Measurements from ENCODE around the gene KMT5C. TPM values are rescaled to one million over a fixed set of nuclear protein-coding genes. Genes with fewer than 3 reads are reported as not detected.

Gene KMT5C
- total RNA-seq (2022; extraction: Qiagen RNA extraction; ENCODE audit: low read depth), result 7.5 to 12.2 TPM (median 9.8 TPM) in 5 replicates

GRCh38 chr19:55339105-55339888 lies at the start of gene KMT5C:
Gene KMT5C, plus strand, starts transcription at chr19:55339876. Its CDS starts 2,061 bp downstream, at chr19:55341937.

GRCh38 chr19:55325172-55325571 lies 14.5 kb upstream of the KMT5C start, which contains the start of gene TMEM150B:
Gene TMEM150B, minus strand, starts transcription at chr19:55325341. Its CDS starts 4,305 bp downstream, at chr19:55321036.

GRCh38 chr19:55354698-55355212 lies 15.1 kb downstream of the KMT5C start, which contains the start of gene COX6B2:
Gene COX6B2, minus strand, starts transcription at chr19:55354719. Its CDS starts 198 bp downstream, at chr19:55354521.

GRCh38 chr19:55362990-55363716 lies 23.5 kb downstream of the KMT5C start, which contains the start of gene GARIN5B:
Gene GARIN5B, minus strand, starts transcription at chr19:55363260. Its CDS starts 194 bp downstream, at chr19:55363066.

GRCh38 chr19:55370305-55370988 lies 30.8 kb downstream of the KMT5C start, which contains the start of gene IL11:
Gene IL11, minus strand, starts transcription at chr19:55370463. Its CDS starts 153 bp downstream, at chr19:55370310.

GRCh38 chr19:55376241-55376933 lies 36.7 kb downstream of the KMT5C start, which contains the start of gene TMEM190:
Gene TMEM190, plus strand, starts transcription at chr19:55376826. Its CDS starts 28 bp downstream, at chr19:55376854.

GRCh38 chr19:55384131-55384919 lies 44.6 kb downstream of the KMT5C start, which contains the start of gene TMEM238:
Gene TMEM238, minus strand, starts transcription at chr19:55384292. Its CDS starts 33 bp downstream, at chr19:55384259.

GRCh38 chr19:55385724-55386492 lies 46.2 kb downstream of the KMT5C start, which contains the start of gene RPL28:
Gene RPL28, plus strand, starts transcription at chr19:55385932. Its CDS starts 426 bp downstream, at chr19:55386358.

Other genes with a start within 250 kb of the KMT5C start
- 57.3 to 91.8 TPM (median 81.7 TPM) in 5 replicates for gene PPP1R12C, start 222.2 kb upstream of the KMT5C start, total RNA-seq (2022; extraction: Qiagen RNA extraction; ENCODE audit: low read depth)
- gene TNNT1, start 190.7 kb upstream of the KMT5C start, total RNA-seq (2022; extraction: Qiagen RNA extraction; ENCODE audit: low read depth), result 116 to 141 TPM (median 128 TPM) in 5 replicates
- 7.0 to 9.0 TPM (median 8.4 TPM) in 5 replicates for gene TNNI3, start 182.1 kb upstream of the KMT5C start, total RNA-seq (2022; extraction: Qiagen RNA extraction; ENCODE audit: low read depth)
- gene DNAAF3, start 173.3 kb upstream of the KMT5C start, total RNA-seq (2022; extraction: Qiagen RNA extraction; ENCODE audit: low read depth), result 5.6 to 6.5 TPM (median 6.0 TPM) in 5 replicates
- 2.5 to 5.1 TPM (median 3.9 TPM) in 5 replicates for gene SYT5, start 159.6 kb upstream of the KMT5C start, total RNA-seq (2022; extraction: Qiagen RNA extraction; ENCODE audit: low read depth)
- 3.7 to 7.4 TPM (median 4.9 TPM) in 5 replicates for gene PTPRH, start 130.4 kb upstream of the KMT5C start, total RNA-seq (2022; extraction: Qiagen RNA extraction; ENCODE audit: low read depth)
- gene TMEM86B, start 111.1 kb upstream of the KMT5C start, total RNA-seq (2022; extraction: Qiagen RNA extraction; ENCODE audit: low read depth), result 3.2 to 7.0 TPM (median 4.7 TPM) in 5 replicates
- gene PPP6R1, start 80.9 kb upstream of the KMT5C start, total RNA-seq (2022; extraction: Qiagen RNA extraction; ENCODE audit: low read depth), result 93.5 to 137 TPM (median 122 TPM) in 5 replicates
- gene HSPBP1, start 59.8 kb upstream of the KMT5C start, total RNA-seq (2022; extraction: Qiagen RNA extraction; ENCODE audit: low read depth), result 118 to 148 TPM (median 139 TPM) in 5 replicates
- gene BRSK1, start 55.9 kb upstream of the KMT5C start, total RNA-seq (2022; extraction: Qiagen RNA extraction; ENCODE audit: low read depth), result 3.4 to 5.4 TPM (median 4.8 TPM) in 5 replicates
- not detected in 5 replicates for gene TMEM150B, start 14.5 kb upstream of the KMT5C start, total RNA-seq (2022; extraction: Qiagen RNA extraction; ENCODE audit: low read depth)
- 0.93 to 1.6 TPM (median 1.0 TPM) in 5 replicates for gene COX6B2, start 14.8 kb downstream of the KMT5C start, total RNA-seq (2022; extraction: Qiagen RNA extraction; ENCODE audit: low read depth)
- 0.11 to 0.24 TPM (median 0.18 TPM) in 5 replicates for gene GARIN5B, start 23.4 kb downstream of the KMT5C start, total RNA-seq (2022; extraction: Qiagen RNA extraction; ENCODE audit: low read depth)
- 80.6 to 115 TPM (median 100 TPM) in 5 replicates for gene IL11, start 30.6 kb downstream of the KMT5C start, total RNA-seq (2022; extraction: Qiagen RNA extraction; ENCODE audit: low read depth)
- gene TMEM190, start 37.0 kb downstream of the KMT5C start, total RNA-seq (2022; extraction: Qiagen RNA extraction; ENCODE audit: low read depth), result 1.2 to 3.3 TPM (median 2.2 TPM) in 5 replicates
- 2.3 to 10.5 TPM (median 6.4 TPM) in 5 replicates for gene TMEM238, start 44.4 kb downstream of the KMT5C start, total RNA-seq (2022; extraction: Qiagen RNA extraction; ENCODE audit: low read depth)
- gene RPL28, start 46.1 kb downstream of the KMT5C start, total RNA-seq (2022; extraction: Qiagen RNA extraction; ENCODE audit: low read depth), result 2,493 to 3,190 TPM (median 2,735 TPM) in 5 replicates
- gene UBE2S, start 67.9 kb downstream of the KMT5C start, total RNA-seq (2022; extraction: Qiagen RNA extraction; ENCODE audit: low read depth), result 269 to 476 TPM (median 433 TPM) in 5 replicates
- gene SHISA7, start 103.4 kb downstream of the KMT5C start, total RNA-seq (2022; extraction: Qiagen RNA extraction; ENCODE audit: low read depth), result 0.01 TPM in 1 of 5 replicates, not detected in the others
- 54.0 to 64.5 TPM (median 63.3 TPM) in 5 replicates for gene ISOC2, start 121.8 kb downstream of the KMT5C start, total RNA-seq (2022; extraction: Qiagen RNA extraction; ENCODE audit: low read depth)
- not detected in 5 replicates for gene C19orf85, start 124.9 kb downstream of the KMT5C start, total RNA-seq (2022; extraction: Qiagen RNA extraction; ENCODE audit: low read depth)
- 3.7 to 10.2 TPM (median 6.9 TPM) in 5 replicates for gene ZNF628, start 136.7 kb downstream of the KMT5C start, total RNA-seq (2022; extraction: Qiagen RNA extraction; ENCODE audit: low read depth)
- gene NAT14, start 145.3 kb downstream of the KMT5C start, total RNA-seq (2022; extraction: Qiagen RNA extraction; ENCODE audit: low read depth), result 38.9 to 58.1 TPM (median 52.3 TPM) in 5 replicates
- gene SSC5D, start 148.6 kb downstream of the KMT5C start, total RNA-seq (2022; extraction: Qiagen RNA extraction; ENCODE audit: low read depth), result 0.57 to 1.6 TPM (median 0.99 TPM) in 5 replicates
- gene SBK2, start 197.3 kb downstream of the KMT5C start, total RNA-seq (2022; extraction: Qiagen RNA extraction; ENCODE audit: low read depth), result 2.0 to 2.9 TPM (median 2.2 TPM) in 5 replicates
- gene SBK3, start 205.7 kb downstream of the KMT5C start, total RNA-seq (2022; extraction: Qiagen RNA extraction; ENCODE audit: low read depth), result 1.7 to 2.4 TPM (median 2.2 TPM) in 5 replicates
- gene ZNF579, start 241.0 kb downstream of the KMT5C start, total RNA-seq (2022; extraction: Qiagen RNA extraction; ENCODE audit: low read depth), result 14.6 to 28.1 TPM (median 24.1 TPM) in 5 replicates

Measured in A549 treated with DMSO at 1 μM for 4 hours (cell line).